GM08714 (cell line): ENCODE results near the gene SLC12A5.

Source experiments
- H3K4me3 ChIP-seq: fragments of 200-500 bp; sonication (Bioruptor generic); 2 replicates; pipeline ENCODE4 v1.5.1; 2014; ENCODE audit warnings: mild to moderate bottlenecking, low read length, inconsistent platforms
- ZNF274 ChIP-seq: IDR thresholded peaks from 2 replicates; pipeline ENCODE4 v1.6.1; 2012; ENCODE audit warnings: mild to moderate bottlenecking, low read depth, low read length

SLC12A5 gene

GRCh38 chr20:46049190-46049589 is 20.2 kb downstream of the SLC12A5 start:
- TF ChIP-seq ZNF274: no peak
- H3K4me3 ChIP-seq: no peak overlapping the region

DNA sequence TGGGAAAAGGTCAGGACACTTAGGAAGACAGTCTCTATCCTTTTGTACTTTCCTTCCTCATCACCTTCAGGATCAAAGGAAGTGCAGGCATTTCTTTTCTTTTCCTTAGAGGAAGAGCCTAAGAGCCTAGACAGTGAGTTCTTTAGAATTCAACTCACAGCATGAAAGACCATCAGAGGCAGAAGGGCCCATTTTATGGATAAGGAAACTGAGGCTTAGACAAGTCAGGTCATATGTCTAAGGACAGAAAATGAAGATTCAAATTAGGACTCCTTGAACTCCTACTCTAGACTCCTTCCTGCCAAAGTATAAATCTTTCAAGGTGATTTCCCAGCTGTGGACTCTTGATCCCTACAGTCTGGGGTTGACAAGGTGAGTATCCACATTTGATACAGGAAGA is 20.8 kb downstream of the SLC12A5 start:
- H3K4me3 ChIP-seq: no peak overlapping the region
- TF ChIP-seq ZNF274: no peak

- no peak overlapping the region for H3K4me3 ChIP-seq
- no peak for TF ChIP-seq ZNF274
These were observed 21.4 kb downstream of the SLC12A5 start for GRCh38 chr20:46050444-46050843.

DNA sequence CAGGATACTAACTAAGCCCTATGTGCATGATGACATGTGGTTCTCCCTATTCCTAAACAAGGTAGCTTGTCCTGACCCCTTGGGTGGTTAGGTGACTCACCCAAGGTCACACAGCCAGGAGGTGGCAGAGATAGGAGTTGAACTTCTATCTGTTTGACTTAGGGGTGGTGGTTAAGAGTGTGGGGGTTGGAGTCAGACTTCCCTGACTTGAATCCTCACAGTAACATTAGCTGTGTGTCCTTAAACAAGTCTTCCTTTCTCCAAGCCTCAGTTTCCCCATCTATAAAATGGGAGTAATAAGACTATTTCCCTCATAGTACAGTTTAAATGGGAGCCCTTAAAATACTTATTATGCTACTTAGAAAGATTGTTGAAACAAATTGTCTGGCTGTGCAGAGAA is 21.9 kb downstream of the SLC12A5 start:
- no peak overlapping the region for H3K4me3 ChIP-seq
- no peak for TF ChIP-seq ZNF274

- H3K4me3 ChIP-seq: no peak overlapping the region
- TF ChIP-seq ZNF274: no peak
These were observed 22.7 kb downstream of the SLC12A5 start for GRCh38 chr20:46051556-46052308.

DNA sequence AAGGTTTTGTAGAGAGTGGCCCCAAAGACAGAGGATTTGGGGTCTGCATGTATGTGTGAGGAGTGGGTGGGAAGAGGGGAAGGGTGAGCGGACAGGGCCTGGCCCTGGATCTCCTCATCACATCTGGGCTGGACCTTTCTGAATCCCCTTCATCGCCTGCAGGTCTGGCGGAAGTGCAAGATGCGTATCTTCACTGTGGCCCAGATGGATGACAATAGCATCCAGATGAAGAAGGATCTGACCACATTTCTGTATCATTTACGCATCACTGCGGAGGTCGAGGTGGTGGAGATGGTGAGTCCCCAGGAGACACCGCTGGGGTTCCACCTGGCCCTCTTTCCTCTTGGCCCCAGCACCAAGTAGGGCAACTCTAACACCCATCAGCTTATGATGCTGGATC is 24.4 kb downstream of the SLC12A5 start:
- no peak overlapping the region for H3K4me3 ChIP-seq

DNA sequence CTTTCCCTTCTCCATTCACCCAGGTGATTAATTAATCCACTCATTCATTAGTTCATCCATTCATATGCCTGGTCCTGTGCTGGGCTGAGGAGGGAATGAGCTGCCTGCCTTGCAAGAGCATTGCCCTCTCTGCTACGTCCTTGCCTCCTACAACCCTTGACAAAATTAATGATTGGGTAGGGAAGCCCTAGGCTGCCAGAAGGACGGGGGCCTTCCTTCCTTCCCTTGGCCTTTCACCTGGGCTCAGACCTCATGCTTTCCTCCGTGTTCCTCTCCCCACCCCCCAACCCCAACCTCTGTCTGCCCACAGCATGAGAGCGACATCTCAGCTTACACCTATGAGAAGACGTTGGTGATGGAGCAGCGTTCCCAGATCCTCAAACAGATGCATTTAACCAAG is 25.6 kb downstream of the SLC12A5 start:
- no peak overlapping the region for H3K4me3 ChIP-seq
- TF ChIP-seq ZNF274: no peak

More for the DNA sequence above, 24.4 kb downstream of the SLC12A5 start:
- TF ChIP-seq ZNF274: no peak

DNA sequence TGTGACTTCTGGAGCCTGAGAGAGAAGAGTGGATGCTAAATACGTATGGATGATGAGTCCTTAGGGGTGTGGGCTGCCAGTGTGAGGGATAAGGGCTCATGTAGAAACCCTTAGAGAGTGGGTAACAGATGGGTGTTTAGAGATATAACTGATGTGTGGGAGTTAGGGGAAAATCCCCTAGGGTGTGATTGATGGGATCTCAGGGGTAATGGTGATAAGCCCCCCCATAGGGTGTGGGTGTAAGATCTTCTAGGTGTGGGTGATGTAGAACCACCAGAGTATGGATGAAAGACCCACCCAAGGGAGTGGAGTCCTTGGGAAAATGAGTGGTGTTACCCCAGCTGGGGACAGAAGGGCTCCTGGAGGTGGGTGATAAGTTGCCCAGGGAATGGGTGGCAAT is 26.3 kb downstream of the SLC12A5 start:
- H3K4me3 ChIP-seq: no peak overlapping the region
- TF ChIP-seq ZNF274: no peak

GRCh38 chr20:46056027-46056833 is 27.2 kb downstream of the SLC12A5 start:
- no peak for TF ChIP-seq ZNF274
- H3K4me3 ChIP-seq: no peak overlapping the region

GRCh38 chr20:46056970-46057855 is 28.2 kb downstream of the SLC12A5 start:
- no peak for TF ChIP-seq ZNF274
- H3K4me3 ChIP-seq: no peak overlapping the region

DNA sequence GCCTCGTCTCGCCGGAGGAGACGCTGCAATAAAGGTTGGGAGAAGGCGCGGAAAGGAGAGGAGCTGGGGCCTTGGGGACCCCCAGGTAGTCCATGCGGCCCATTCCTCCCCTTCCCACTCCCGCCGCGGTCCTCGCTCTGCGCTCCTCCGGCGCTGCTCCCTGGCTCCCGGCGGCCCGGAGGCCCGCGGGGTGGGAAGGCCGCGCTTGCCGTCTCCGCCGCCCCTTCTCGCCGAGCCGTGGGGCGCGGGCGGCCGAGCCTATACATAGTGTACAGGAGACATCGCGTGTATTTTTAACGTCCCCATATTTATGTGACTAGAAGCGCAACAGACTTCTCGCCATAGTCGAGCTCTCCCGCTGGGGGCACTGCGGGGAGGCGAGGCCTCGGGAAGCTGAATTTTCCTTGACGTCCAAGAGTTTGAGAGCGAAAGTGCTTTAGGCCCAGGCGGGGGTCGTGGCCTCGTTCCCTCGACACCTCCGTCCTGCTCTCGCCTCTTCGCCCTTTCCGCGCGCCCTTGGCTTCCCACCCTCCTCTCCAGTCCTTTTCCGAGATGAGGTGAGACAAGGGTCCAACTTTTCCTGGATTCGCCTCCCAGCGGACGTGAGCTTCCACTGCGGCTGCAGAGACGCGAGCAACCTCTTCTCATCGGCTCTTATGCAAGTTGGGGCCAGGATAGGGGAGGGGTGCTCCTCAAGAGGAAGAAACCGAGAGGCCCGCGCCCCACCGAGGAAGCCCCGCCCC is 29.0 kb downstream of the SLC12A5 start:
- H3K4me3 ChIP-seq: no peak overlapping the region

GRCh38 chr20:46058599-46059281 is 29.7 kb downstream of the SLC12A5 start:
- H3K4me3 ChIP-seq: no peak overlapping the region
- TF ChIP-seq ZNF274: no peak

More for the DNA sequence above, 29.0 kb downstream of the SLC12A5 start:
- TF ChIP-seq ZNF274: no peak

DNA sequence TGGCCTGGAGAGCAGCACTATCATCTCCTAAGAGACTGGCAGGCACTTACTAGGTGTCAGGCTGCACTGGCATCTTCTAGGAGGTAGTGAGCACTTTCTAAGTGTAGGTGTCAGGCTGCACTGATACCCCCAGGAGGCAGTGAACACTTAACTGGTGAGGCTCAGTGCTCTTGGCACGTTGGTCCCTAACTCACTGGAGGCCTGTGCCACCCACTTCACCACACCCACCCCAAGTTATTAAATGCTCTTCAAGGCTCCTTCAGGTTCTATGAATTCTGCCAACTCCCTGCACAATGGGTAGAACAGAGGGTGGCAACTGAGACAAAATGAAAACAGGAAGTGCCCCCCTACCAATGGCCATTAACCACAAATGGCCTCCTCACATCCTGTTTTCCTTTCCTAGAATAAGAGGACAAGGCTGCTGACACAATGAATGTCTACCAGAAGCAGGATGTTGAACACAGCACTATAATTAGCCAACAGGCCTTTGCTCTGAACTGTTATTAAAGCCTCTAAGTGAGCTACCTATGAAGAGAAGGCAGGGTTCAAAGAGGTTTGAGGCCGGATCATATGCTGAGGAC is 31.4 kb downstream of the SLC12A5 start:
- H3K4me3 ChIP-seq: no peak overlapping the region
- TF ChIP-seq ZNF274: no peak
